HCT116 (cell line): ENCODE data around the gene TEAD1. TPM values are rescaled to one million over a fixed set of nuclear protein-coding genes. Genes with fewer than 3 reads are reported as not detected.

Experiments
- ATAC-seq: fragments of 200-7000 bp; cut with Tn5 transposase; 2 replicates; pipeline ENCODE4 v1.9.1; 2020; ENCODE audit warnings: mild to moderate bottlenecking, moderate library complexity
- BruUV-seq: library from RNA; stranded (reverse); fragments of 400-500 nt; replicated peaks from 2 replicates; lab custom pipeline; 2021; lab: Mats Ljungman, UMichigan
- CTCF ChIA-PET: fragments of 300-600 bp; sonication (Branson Sonifier 250); formaldehyde crosslinking; loops from one replicate; lab custom pipeline; 2021; ENCODE audit warnings: antibody characterized with exemption; lab: Charles Lee
- POLR2A ChIA-PET: fragments of 300-600, 350-600 bp; sonication (Branson Sonifier 250); formaldehyde crosslinking; loops from one replicate; lab custom pipeline; 2021; ENCODE audit warnings: antibody characterized with exemption; lab: Charles Lee
- RAD21 ChIA-PET, 2 experiments: fragments of 300-600 bp; sonication (Branson Sonifier 250); formaldehyde crosslinking; loops; one replicate each; lab custom pipeline; 2023; ENCODE audit warnings: low total read pairs in 2 of 2; ENCODE audit not compliant: uncharacterized antibody in 2 of 2, unreplicated experiment in 2 of 2, low non-redundant PET in 1 of 2; lab: Charles Lee
- DNase-seq: peaks from one replicate; pipeline ENCODE4 v3.0.0-alpha.2; 2010; ENCODE audit warnings: low read depth, low spot score
- H2AFZ ChIP-seq: fragments of 200-600 bp; shearing (Covaris generic), sonication (generic); 2 replicates; pipeline ENCODE4 v1.6.1; 2017; ENCODE audit warnings: low read depth, mixed run types, mixed read lengths, antibody characterized with exemption, low read length; ENCODE audit not compliant: poor library complexity, severe bottlenecking
- H3K27ac ChIP-seq: 2 replicates; pipeline ENCODE4 v1.5.1; 2012; ENCODE audit warnings: low read depth, low read length
- H3K27me3 ChIP-seq: fragments of 200-600 bp; sonication (generic); 2 replicates; pipeline ENCODE4 v1.6.1; 2016; ENCODE audit warnings: mixed run types, low read length, mixed read lengths; ENCODE audit not compliant: insufficient read depth
- H3K36me3 ChIP-seq, 2 experiments: fragments of 200-500 bp in 1 of 2; fragments of 200-600 bp in 1 of 2; sonication (Bioruptor generic) in 1 of 2; sonication (generic) in 1 of 2; 2 replicates each; pipeline versions ENCODE4 v1.5.1 to v1.6.1; 2014 to 2016; ENCODE audit warnings: low read length in 2 of 2, inconsistent platforms in 1 of 2, mixed read lengths in 1 of 2, mixed run types in 1 of 2; ENCODE audit not compliant: insufficient read depth in 2 of 2, control insufficient read depth in 1 of 2
- H3K4me1 ChIP-seq, 2 experiments: fragments of 200-600 bp in 1 of 2; sonication (generic) in 1 of 2; 2 replicates each; pipeline versions ENCODE4 v1.5.1 to v1.6.1; 2012 to 2017; ENCODE audit warnings: low read length in 2 of 2, inconsistent platforms in 1 of 2, mild to moderate bottlenecking in 1 of 2, mixed read lengths in 1 of 2, mixed run types in 1 of 2, moderate library complexity in 1 of 2; ENCODE audit not compliant: insufficient read depth in 2 of 2, control insufficient read depth in 1 of 2
- H3K4me2 ChIP-seq: fragments of 200-600 bp; sonication (generic); 2 replicates; pipeline ENCODE4 v1.6.1; 2017; ENCODE audit warnings: mixed run types, low read length, mixed read lengths
- H3K4me3 ChIP-seq, 2 experiments: fragments of 200-600 bp in 1 of 2; sonication (generic) in 1 of 2; replicated peaks in 1 of 2; 2 replicates each; pipeline ENCODE4 v1.5.1; 2011 to 2016; ENCODE audit warnings: low read length in 2 of 2, control low read depth in 1 of 2, low read depth in 1 of 2, mild to moderate bottlenecking in 1 of 2, mixed read lengths in 1 of 2, mixed run types in 1 of 2
- H3K79me2 ChIP-seq: fragments of 200-600 bp; sonication (generic); 2 replicates; pipeline ENCODE4 v1.6.1; 2017; ENCODE audit warnings: mild to moderate bottlenecking, mixed run types, low read length, moderate library complexity, mixed read lengths; ENCODE audit not compliant: insufficient read depth
- H3K9ac ChIP-seq: fragments of 200-600 bp; sonication (generic); 2 replicates; pipeline ENCODE4 v1.6.1; 2016; ENCODE audit warnings: low read length, mixed read lengths
- H3K9me2 ChIP-seq: fragments of 200-600 bp; sonication (generic), shearing (Covaris generic); 2 replicates; pipeline ENCODE4 v1.6.1; 2017; ENCODE audit warnings: mixed run types, mild to moderate bottlenecking, moderate library complexity; ENCODE audit not compliant: insufficient read depth
- H3K9me3 ChIP-seq, 2 experiments: fragments of 200-500 bp in 1 of 2; fragments of 200-600 bp in 1 of 2; sonication (Bioruptor generic) in 1 of 2; sonication (generic) in 1 of 2; 2 replicates each; pipeline ENCODE4 v1.6.1; 2014 to 2017; ENCODE audit warnings: low read length in 2 of 2, mixed read lengths in 2 of 2, inconsistent platforms in 1 of 2, low read depth in 1 of 2, mild to moderate bottlenecking in 1 of 2, mixed run types in 1 of 2, moderate library complexity in 1 of 2; ENCODE audit not compliant: control insufficient read depth in 1 of 2, insufficient read depth in 1 of 2
- H4K20me1 ChIP-seq: fragments of 200-600 bp; sonication (generic), shearing (Covaris generic); 2 replicates; pipeline ENCODE4 v1.6.1; 2017; ENCODE audit warnings: mixed run types, mild to moderate bottlenecking, moderate library complexity; ENCODE audit not compliant: insufficient read depth
- CBX3 ChIP-seq: IDR thresholded peaks from 2 replicates; pipeline ENCODE4 v1.6.1; 2012; ENCODE audit warnings: low read depth
- EGR1 ChIP-seq: IDR thresholded peaks from 2 replicates; pipeline ENCODE4 v1.6.1; 2012; ENCODE audit warnings: low read depth
- ELF1 ChIP-seq: IDR thresholded peaks from 2 replicates; pipeline ENCODE4 v1.6.1; 2012; ENCODE audit warnings: low read depth, borderline replicate concordance
- EZH2phosphoT487 ChIP-seq: fragments of 200-600 bp; IDR thresholded peaks from 2 replicates; pipeline ENCODE4 v1.6.1; 2018; ENCODE audit warnings: antibody characterized with exemption, borderline replicate concordance
- FOSL1 ChIP-seq: IDR thresholded peaks from 2 replicates; pipeline ENCODE4 v1.6.1; 2012; ENCODE audit warnings: low read depth
- JUND ChIP-seq: IDR thresholded peaks from 2 replicates; pipeline ENCODE4 v1.6.1; 2012
- RAD21 ChIP-seq: IDR thresholded peaks from 2 replicates; pipeline ENCODE4 v1.6.1; 2012; ENCODE audit warnings: low read depth, mild to moderate bottlenecking
- SP1 ChIP-seq: IDR thresholded peaks from 2 replicates; pipeline ENCODE4 v1.6.1; 2012; ENCODE audit warnings: low read depth
- ZFX ChIP-seq: fragments of 450-650 bp; IDR thresholded peaks from 2 replicates; pipeline ENCODE4 v1.6.1; 2017
- intact Hi-C: fragments of 100-400 bp; cut with micrococcal nuclease; formaldehyde crosslinking; loops from 2 replicates; pipeline ENCODE4 v1.10.0; 2022
- total RNA-seq: library from RNA; stranded (reverse); gene quantifications from one replicate; pipeline ENCODE4 v1.2.1, GENCODE V29; 2021; ENCODE audit not compliant: unreplicated experiment
- TF ChIP-seq, protein P1 (sequence below): IDR thresholded peaks from 2 replicates; pipeline ENCODE4 v1.6.1; 2012
- TF ChIP-seq, protein P2 (sequence below), 3 experiments: fragments of 200-600 bp in 1 of 3; sonication (generic) in 1 of 3; IDR thresholded peaks in 2 of 3; conservative IDR thresholded peaks in 1 of 3; 2 replicates each; pipeline ENCODE4 v1.5.1; 2012 to 2017; ENCODE audit warnings: low read depth in 2 of 3, low read length in 2 of 3, antibody characterized with exemption in 1 of 3, borderline replicate concordance in 1 of 3, control low read depth in 1 of 3, mild to moderate bottlenecking in 1 of 3, mixed read lengths in 1 of 3, mixed run types in 1 of 3, moderate library complexity in 1 of 3; ENCODE audit not compliant: insufficient read depth in 1 of 3

Gene TEAD1
- total RNA-seq, 1 experiment from 2014 or later = 103 TPM

DNA sequence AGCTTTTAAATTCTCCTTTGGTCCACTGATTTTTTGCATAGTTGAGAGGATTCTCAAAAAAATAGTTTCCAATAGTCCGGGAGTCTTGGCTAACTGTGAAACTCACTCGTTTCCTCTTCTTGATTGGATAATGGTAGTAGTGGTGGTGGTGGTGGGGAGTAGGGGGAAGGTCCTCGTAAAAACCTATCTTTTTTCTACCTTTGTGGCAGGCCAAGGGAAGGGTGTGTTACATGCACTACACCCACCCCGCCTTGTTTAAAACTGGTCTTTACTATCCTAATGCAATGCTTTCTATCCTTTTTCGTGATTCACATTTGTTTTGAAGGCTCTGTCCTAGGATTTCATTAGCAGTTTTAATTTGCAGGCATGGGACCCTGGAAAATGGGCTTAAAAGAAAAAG is 4.8 kb downstream of the TEAD1 start:
- H3K9me3 ChIP-seq = no peaks in the 10 kb centered on the region
- TF ChIP-seq ZFX = no peak
- no peak for TF ChIP-seq EZH2phosphoT487
- TF ChIP-seq JUND = no peak
- no peak for TF ChIP-seq EGR1
- no peak for TF ChIP-seq ELF1
- TF ChIP-seq RAD21 = no peak
- TF ChIP-seq SP1 = no peak
- TF ChIP-seq FOSL1 = no peak
- TF ChIP-seq, protein P1, sequence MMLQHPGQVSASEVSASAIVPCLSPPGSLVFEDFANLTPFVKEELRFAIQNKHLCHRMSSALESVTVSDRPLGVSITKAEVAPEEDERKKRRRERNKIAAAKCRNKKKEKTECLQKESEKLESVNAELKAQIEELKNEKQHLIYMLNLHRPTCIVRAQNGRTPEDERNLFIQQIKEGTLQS = no peak
- no peak for TF ChIP-seq CBX3
- TF ChIP-seq, protein P2, sequence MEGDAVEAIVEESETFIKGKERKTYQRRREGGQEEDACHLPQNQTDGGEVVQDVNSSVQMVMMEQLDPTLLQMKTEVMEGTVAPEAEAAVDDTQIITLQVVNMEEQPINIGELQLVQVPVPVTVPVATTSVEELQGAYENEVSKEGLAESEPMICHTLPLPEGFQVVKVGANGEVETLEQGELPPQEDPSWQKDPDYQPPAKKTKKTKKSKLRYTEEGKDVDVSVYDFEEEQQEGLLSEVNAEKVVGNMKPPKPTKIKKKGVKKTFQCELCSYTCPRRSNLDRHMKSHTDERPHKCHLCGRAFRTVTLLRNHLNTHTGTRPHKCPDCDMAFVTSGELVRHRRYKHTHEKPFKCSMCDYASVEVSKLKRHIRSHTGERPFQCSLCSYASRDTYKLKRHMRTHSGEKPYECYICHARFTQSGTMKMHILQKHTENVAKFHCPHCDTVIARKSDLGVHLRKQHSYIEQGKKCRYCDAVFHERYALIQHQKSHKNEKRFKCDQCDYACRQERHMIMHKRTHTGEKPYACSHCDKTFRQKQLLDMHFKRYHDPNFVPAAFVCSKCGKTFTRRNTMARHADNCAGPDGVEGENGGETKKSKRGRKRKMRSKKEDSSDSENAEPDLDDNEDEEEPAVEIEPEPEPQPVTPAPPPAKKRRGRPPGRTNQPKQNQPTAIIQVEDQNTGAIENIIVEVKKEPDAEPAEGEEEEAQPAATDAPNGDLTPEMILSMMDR (IDR thresholded peaks at IDR 0.05 in 2 of 3, conservative IDR thresholded peaks at IDR 0.05 in 1 of 3; ENCODE audit: borderline replicate concordance in 1 of 3, insufficient read depth in 1 of 3, low read depth in 2 of 3, low read length in 2 of 3) = no peak
- no peaks in the 10 kb centered on the region for H3K9me2 ChIP-seq
- CTCF ChIA-PET = no interaction called here
- H3K27ac ChIP-seq = no peak overlapping the region
- H3K4me3 ChIP-seq = no peak overlapping the region
- ATAC-seq (no peak), DNase-seq (no peak)
- POLR2A ChIA-PET = no interaction called here
- no peak overlapping the region for H3K4me2 ChIP-seq
- intact Hi-C loops = loop anchor here (5.0 kb wide), 1 partner anchor 123 kb away; no protein-coding TSS in a partner anchor
- H2AFZ ChIP-seq = no peak overlapping the region
- peaks cover 90% of the 10 kb centered on the region for H3K79me2 ChIP-seq
- H3K36me3 ChIP-seq = no peaks in the 10 kb centered on the region; a peak in 1 of 4 replicates
- H3K9ac ChIP-seq = no peak overlapping the region
- peaks cover 36 to 50% of the 10 kb centered on the region in 2 experiments for H3K4me1 ChIP-seq
- BruUV-seq = no TSS peak
- H4K20me1 ChIP-seq = no peaks in the 10 kb centered on the region
- H3K27me3 ChIP-seq = no peaks in the 10 kb centered on the region
- RAD21 ChIA-PET = no interaction called here
